SW 1271 (cell line): ENCODE measurements around the gene LUM.
"Not testable (repeated sequence)": the region's sequence is repeated elsewhere in the genome, so short reads cannot be mapped to it uniquely, and the experiment has no call there.

Experiments
- DNase-seq, 2 experiments: peaks; one replicate each; lab custom pipeline; 2025; lab: John Stamatoyannopoulos, UW

LUM gene

DNA sequence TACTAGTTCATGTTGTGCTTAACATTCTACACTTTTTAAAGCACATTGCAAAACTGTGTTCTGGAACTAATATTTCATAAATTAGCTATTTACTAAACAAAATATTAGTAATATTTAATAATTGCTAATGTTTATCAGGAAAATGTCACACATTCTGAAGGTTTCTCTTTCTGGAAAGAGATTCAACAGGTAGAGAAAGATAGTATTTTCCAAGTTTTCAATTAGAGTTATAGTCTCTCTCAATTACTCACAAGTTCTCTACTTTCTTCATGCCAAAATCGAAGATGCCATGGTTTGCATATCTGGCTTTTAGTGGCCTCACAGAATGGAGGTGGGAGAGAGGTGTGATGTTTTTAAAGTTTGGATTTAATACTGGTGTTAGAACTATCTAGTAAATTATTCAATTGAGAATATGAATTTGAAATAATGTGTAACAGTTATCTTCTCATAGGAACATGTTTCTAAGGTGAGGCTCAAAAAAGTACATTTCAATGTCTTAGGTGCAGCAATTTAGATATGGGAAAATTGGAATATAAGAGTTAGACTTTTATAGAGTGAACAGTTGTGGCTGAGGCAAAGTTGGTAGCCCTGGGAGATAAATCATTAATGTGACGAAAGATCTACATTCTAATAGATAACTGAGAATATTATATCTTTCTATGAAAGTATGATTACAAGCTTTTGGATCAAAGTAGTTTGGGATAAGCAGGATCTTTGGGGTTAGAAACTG, 1.5 kb downstream of the LUM start:
- no peak for DNase-seq

DNA sequence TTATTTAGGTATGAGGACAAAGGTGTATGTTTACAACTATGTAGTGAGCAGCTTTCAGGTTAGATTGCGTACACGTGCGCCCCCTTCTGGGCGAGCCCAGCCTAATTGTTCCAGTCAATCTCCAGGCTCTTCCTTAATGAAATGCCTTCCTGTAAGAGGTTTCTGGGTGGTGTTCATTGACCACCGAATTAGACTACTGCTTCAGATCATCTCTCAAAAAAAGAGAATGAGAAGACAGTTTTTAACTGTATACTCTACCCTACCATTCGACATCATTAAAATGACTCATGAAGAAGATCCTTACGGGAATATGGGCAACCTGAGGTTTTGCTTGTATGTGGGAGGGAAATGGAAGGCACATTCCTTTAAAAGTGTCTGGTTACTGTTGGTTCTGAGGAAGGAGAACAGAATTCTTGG, 2.1 kb downstream of the LUM start:
- DNase-seq, result peak in 1 of 2 experiments; percentile 39

DNA sequence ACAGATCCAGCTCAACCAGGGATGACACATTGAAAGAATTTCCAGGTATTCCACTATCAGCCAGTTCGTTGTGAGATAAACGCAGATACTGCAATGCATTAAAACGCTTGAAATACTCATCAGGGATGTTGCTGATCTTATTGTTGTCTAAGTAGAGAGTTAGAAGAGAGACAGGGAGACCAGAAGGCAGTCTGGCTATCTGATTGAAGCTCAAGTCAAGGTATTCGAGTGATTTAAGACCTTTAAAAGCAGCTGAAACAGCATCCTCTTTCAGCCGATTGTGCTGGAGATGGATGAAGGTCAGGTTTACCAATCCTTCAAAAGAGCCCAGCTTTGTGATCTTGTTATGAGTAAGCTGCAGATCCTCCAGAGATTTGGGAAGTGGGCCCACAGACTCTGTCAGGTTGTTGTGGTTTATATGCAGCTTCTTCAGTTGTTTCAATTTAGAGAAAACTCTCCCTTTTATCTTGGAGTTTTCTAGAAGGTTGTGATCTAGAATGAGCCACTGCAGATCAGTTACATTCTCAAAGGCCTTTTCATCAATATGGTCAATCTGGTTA, 3.0 kb downstream of the LUM start:
- no peak for DNase-seq

DNA sequence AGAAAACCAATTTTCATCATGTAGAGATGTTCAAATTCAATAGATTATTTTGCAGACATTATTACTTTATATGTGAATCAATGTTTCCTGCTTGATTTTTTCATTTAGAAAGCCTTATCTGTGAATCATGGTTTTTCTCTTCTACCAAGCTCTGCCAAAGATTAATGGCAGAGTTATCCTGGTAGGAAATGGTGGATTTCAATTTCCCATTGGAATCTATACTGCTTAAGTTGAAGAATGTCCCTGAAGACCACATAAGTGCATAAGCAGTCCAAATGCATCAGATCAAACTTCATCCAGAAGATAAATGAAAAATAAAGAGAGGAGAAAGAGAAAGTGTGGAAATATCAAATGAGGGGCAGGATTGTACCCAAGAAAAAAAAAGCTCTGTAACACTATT, 5.0 kb downstream of the LUM start:
- no peak for DNase-seq

DNA sequence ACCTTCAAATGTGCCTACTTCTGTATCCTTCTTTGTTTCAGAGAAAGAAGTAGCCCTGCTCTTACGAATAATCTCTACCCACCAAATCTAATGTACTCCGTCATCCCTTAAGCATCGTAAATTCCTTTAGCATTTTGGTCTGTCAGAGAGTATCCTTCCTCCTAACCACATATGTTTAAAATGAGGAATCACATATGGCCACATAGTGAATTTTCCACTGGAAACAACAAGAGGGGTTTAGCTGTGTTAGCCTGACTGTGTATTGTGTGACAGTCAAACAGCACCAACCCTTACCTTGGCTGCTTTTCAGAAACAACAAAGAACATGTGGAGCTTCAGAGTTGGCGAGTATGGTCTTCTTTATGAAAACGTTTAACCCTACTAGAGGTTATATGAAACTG, 5.5 kb downstream of the LUM start:
- no peak for DNase-seq

DNA sequence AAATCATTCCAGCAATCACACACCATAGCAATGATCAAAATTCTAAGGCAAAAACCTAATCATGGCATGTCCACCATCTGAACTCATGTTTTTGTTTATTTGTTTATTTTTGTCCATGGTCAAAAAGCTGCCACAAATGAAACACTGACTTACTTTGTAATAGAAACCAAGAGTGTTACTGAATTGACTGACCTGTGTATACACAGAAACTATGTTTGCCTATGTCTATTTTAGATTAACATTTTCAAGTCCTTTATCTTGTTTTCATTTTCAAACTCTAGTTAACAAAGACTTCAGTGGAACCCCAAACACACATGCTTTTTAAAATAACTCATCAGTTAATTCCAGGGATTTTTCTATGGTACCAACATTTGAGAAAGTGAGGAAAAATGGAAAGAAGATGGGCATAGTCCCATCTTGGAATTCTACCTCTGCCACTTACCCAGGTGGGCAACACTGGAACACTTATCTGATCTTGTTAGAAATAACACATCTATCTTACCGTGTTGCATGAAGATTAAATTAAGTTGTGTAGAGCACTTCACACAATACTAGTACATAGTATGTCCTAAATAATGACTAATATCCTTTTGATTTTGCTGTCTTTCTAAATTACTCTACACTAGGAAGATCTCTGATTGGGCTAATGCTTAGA, 6.4 kb downstream of the LUM start:
- DNase-seq, result no peak

DNA sequence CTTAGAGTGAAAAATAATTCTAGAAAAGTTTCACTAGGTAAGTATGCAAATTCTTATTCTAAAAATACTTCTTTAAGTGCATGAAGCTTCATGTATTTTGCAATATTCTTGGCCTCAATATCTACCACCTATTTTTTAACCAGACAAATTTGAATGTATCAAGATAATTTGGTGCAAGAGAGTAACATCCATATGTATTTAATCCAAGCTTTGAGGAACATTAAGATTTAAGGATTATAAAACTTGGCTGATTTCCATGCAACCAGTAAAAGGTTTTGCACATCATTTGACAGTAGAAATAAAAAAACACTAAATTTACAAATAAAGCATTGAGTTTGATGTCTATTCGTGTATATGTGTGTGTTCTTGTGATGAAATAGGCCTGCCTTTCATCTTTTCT, 7.7 kb downstream of the LUM start:
- DNase-seq, result no peak

DNA sequence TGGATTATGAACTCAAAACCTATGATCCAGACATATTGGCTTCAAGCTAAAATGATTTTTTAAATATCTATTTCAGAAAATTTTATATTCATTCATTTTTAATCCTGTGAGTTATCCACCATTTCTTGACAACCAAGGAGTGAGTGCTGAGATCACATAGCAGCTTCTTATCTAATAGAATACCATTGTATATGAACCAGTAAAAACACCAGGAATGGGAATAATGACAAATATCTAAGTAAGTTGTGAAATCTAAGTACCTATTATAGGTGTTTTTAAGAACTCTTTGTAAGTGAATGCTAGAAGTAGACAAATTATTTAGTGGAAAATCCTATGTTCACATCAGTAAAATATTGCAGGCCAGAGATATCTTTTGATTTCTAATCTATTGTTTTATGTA, 8.2 kb downstream of the LUM start:
- DNase-seq, result no peak

DNA sequence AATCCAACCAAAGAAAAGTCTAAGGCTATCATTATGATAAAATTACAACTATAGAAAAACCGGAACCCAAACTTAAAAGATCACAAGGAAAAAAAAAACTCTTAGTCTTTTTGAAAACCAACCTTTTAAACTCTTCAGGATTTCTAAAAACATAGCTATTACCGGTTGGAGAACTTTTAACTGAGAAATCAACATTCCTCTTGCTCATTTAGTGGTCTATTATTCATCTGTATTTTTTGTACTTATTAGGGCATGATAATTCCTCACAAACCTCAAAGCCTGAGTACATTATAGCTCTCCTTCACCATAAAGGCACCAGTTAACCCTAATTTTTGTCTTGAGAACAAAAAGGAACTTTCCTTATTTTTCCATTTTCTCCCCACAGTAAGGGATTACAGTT, 10.4 kb downstream of the LUM start:
- no peak for DNase-seq

DNA sequence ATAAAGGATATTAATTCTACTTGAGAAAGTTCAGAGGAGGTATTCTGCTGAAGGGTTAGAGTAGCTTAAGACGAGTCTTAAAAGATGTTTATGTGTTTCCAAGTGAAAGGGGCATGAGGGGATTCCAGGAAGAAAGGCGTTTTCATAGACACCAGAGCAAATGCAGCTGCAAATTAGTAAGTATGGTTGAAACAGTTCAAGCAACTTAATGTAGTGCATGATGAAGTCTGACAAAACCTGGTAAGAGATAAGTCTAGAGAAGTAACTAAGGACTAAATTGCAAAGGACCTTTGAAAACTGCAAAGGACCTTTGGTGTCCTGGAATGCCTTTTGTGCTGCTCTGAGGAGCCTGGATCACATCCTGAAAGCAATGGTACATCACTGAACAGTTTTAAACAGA, 11.5 kb downstream of the LUM start:
- no peak for DNase-seq

DNA sequence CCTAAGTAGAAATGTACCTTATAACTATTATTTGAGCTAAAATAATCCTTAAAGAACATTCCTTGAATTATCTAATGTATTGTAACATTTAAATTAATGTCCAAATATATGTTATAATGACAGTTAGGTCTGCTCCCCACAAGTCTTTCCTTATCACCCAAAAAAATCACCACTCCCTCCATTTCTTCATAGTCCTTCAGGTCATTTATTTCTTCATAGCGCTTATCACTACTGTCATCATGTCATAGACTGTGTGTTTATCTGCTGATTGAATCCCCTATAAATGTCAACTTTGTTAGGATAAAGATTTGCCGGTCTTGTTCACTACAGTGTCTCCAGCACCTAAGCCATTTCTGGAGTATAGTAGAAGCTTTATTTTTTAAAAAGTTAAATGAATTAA, 12.0 kb downstream of the LUM start:
- no peak for DNase-seq

DNA sequence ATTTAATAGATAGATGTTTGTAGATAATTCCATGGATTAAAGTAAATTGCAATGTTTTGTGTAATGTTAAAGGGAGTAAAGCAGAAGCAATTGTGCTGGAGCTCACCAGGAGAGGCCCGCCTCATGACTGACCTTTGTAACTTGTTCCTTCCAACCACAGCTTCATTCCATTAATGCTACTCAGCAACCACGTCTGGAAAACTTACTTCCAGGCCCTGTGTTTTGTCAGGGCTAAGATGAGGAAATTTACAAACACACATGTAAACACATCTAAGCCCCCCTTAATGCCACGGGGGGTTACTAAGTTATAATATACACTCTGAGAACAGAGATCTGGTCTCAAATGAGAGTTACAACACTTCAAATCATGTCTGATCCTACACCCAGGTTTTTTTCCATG, 12.4 kb downstream of the LUM start:
- DNase-seq, result peak; percentile 19 to 70

DNA sequence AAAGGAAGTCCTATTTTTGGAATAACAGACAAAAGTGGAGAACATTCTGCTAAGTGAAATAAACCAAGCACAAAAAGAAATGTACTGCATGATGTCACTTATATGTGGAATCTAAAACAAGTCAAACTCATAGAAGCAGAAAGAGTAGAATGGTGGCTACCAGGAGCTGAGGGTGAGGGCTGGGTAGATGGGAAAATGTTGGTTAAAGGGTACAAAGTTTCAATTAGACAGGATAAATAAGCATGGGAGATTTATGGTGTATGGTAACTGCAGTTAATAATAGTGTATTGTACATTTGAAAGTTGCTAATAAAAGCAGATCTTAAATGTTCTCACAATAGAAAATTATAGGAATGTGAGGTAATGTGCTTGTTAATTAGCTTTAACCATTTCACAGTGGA, 12.8 kb downstream of the LUM start:
- no peak for DNase-seq

DNA sequence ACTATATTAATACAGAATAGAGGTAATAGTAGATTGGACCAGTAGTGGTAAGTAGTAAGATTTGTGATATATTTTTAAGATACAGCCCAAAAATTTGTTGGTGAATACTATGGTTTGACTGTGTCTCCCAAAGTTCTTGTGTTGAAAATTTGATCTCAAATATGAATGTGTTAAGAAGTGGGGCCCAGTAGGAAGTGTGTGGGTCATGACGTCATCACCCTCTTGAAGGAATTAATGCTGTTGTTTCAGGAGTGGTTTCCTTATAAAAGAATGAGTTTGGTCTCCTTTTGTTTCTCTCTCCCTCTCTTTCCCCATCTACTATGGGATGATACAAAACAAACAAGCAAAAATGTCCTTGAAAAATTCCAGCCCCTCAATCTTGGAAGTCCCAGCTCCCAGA, 16.3 kb downstream of the LUM start:
- no peak for DNase-seq

DNA sequence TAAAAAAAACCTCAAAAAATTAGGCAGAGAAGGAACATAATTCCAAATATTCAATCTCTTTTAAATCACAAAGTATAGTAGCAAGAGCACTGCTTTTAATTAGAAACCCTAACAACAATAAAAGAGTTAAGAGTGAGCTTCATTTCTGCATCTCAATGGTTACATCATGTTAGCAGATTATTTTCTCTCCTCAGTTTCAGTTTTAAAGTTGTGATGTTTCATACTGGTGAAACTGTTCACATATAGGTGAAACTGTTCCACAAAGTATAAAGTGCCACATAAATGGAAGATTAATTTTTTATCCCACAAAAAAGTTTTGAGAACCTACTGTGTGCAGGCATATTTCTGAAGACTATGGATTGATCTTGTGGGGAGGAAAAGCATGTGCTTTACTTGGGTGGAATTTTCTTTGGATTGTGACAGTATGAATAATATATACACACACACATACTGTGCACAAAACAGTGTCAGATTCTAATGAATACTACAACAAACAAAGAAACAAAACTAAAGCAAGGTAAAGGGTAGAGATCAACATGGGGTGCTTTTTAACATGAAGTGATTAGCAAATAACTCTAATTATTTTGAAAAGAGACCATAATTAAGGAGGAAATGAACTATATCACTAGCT, 17.1 kb downstream of the LUM start:
- DNase-seq, result no peak

DNA sequence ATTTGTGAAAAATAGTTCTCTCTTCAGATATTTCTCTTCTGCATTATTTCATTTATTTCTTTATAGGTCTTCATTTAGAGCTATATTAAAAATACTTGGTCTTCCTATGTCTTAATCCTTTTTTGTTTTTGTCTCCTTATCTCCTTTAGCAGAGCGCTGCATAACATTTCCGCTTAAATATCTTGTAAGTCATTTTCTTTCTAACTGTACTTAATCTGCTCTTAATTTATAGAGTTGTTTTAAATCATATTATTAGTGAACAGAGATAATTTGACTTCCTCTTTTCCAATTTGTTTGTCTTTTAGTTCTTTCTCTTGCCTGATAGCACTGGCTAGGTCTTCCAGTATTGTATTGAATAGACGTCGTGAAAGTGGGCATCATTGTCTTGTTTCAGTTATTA, 18.0 kb downstream of the LUM start:
- DNase-seq, result no peak

DNA sequence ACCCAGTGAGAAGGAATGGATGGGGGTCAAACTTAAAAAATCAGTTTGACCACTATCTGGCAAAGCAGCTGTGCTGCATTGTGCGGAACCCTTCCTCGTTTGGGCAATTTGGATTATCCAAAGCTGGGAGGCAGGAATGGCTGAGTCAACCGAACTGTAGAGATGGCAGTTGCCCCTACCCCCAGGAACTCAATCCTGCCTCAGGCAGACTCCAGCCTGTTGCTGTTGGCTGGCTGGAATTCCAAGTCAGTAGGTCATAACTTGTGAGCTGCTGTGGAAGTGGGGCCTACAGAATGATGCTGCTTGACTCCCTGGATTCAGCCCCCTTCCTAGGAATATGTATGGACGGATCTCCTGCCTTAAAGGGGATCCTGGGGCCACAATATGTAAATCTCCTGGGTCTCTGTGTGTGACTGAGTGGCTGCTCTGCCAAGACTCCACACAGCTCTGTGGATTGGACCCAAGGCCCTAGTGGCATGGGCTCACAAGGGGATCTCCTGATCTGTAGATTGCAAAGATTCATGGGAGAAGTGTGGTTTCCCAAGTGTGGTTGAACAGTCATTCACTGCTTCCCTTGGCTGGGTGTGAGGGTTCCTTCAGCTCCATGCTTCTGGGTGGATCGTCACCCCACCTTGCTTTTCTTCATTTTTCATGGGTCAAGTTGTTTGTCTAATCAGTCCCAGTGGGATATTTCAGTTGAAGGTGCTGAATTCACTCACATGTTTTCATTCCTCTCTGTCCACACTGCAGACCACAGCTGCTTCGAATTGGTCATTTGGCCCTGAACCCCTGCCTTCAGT, 19.2 kb downstream of the LUM start:
- no peak for DNase-seq

DNA sequence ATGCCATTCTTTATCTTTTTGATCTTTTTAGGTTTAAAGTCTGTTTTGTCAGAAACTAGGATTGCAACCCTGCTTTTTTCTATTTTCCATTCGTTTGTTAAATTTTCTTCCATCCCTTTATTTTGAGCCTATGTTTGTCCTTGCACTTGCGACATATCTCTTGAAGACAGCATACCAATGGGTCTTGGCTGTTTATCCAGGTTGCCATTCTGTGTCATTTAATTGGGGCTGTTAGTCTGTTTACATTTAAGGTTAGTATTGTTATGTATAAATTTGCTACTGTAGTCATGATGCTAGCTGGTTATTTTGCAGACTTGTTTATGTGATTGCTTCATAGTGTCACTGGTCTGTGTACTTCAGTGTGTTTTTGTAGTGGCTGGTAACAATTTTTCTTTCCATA, 21.3 kb downstream of the LUM start:
- DNase-seq, result not testable (repeated sequence)

DNA sequence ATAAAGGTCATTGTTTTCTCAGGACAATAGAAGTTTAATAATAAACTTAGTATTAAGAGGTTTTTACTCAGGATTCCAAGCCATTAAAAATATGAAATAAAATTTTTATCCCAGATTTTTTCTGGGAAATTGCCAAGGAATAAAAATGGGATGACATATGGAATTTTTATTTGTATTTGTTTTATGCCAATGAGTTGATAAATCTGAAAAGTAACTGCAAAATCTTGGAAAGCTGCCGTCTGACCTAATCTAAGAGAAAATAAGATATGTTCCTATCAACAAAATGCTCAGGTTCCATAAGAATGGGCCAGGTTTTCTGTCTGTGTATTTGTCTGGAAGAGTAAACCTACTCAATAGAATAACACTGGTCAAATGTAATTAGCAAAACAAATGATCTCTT, 31.3 kb downstream of the LUM start:
- DNase-seq, result no peak

DNA sequence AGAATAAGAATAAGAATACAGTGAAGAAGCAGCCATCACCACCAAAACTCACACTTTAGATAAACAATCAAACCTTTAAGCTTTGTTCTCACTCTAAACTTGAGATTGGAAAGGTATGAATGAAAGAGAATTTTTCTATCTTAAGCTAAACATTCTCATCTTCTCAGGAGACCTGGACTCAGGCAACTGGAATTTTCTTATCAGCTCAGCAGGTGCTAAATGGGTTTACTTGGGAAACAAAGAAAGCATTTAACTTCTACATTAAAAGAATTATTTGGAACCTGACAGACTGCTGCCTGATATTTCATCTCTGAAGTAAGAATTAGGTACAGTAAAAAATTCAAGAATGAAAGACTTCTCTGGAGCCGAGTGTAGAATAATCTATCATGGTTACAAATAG, 32.8 kb downstream of the LUM start:
- DNase-seq, result no peak

DNA sequence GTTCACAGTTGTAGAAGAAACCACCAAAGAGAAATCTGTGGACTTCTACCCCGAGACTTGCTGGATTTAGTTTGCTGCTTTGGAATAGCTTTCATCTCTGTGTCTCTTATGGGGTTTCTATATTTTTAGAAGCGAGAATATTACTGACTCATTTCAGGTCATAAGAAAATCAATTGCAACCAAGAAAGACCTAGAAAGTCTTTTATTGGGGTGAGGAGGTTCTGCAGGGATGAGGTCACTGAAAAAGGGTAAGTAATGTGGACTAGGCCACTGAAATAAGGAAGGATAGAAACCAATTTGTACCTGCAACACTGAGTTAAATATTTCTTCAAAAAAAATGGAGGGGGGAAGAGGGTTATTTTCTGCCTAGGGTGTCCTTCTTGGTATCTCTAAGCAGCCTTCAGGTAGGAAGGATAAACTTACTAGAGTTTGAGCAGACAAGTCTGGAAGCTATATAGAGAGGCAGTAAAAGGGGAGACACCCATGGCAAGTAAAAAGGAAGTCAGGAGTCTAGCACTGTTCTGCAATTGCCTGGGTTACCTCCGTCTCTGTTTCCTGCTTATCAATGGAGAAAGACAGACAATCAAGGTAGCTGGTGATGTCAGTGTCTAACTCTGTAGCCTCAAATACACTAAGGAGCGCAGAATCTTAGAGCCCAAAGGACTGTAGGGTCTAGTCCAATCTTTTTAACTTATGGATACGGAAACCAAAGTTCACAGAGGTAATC, 33.9 kb downstream of the LUM start:
- no peak for DNase-seq

DNA sequence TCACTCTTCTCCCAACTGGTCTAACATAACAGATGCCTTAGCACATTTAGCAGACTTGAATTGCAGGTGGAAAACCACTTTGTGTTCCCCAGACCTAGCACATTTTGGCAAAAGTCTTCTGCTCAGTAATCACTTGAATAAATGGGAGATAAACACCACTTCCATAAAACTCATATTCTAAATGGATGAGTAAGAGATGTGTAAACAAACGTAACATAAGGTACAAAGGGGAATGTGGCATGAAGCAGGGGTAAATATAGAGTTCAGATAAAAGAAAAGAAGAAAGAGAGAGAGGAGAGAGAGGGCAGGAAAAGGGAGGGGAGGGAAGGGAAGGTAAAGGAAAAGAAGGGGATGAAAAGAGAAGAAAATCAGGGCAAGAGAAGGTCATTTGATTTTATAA, 36.4 kb downstream of the LUM start:
- no peak for DNase-seq
